ENCODE data around the gene CCDC152.

DNA sequence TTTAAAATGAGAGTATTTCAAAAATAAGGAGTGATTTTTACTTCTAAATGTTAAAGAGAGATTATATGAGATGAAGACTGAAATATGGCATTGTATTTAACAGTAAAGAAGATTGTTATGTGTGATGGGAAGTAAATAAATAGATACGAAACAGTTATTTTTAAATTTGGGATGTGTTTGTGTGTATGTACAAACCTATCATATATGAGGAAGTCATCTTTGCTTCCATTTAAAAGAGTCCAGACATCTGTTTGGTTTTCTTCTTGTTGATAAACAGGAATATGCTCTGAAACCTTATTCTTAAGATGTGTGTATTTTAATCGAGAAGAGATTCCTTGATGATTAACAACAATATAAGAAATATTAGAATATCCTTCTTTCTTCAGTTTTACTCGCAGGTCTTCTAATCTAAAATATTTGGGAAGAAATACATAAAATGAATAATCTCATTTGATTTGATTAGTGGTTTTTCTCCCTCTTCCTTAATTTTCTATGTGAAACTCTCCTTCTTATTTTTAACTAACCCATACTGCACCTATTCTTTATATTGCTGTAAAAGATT is 50.2 kb downstream of the CCDC152 start:
- no peak for TF ChIP-seq CTCF (optimal IDR thresholded peaks at IDR 0.05 in 1 of 3, IDR thresholded peaks at IDR 0.05 in 1 of 3, conservative IDR thresholded peaks at IDR 0.05 in 1 of 3; ENCODE audit: extremely low read depth in 1 of 3, insufficient read depth in 2 of 3, low read length in 3 of 3)
- no peak for TF ChIP-seq EZH2 (IDR thresholded peaks at IDR 0.05; ENCODE audit: low read length)
